H1 (cell line): ENCODE data around the gene AK2. TPM values are rescaled to one million over a fixed set of nuclear protein-coding genes. Genes with fewer than 3 reads are reported as not detected.

Experiments used
- CTCF ChIA-PET: fragments of 300-600 bp; sonication (Branson Sonifier 250); formaldehyde crosslinking; loops from one replicate; lab custom pipeline; 2021; ENCODE audit not compliant: partially characterized antibody; lab: Charles Lee
- POLR2A ChIA-PET: fragments of 300-600 bp; sonication (Branson Sonifier 250); formaldehyde crosslinking; loops from one replicate; lab custom pipeline; 2021; ENCODE audit warnings: inconsistent platforms; ENCODE audit not compliant: partially characterized antibody; lab: Charles Lee
- DNase-seq, 2 experiments: peaks; one replicate each; pipeline versions ENCODE4 v3.0.0 to v3.0.0-alpha.2; 2010 to 2022; ENCODE audit warnings: low spot score in 2 of 2, low read depth in 1 of 2, mixed read lengths in 1 of 2
- FAIRE-seq: peaks from 2 replicates; lab custom pipeline; 2011; peaks lifted over from hg19 to GRCh38; lab: Jason Lieb, UNC
- H2AFZ ChIP-seq: 2 replicates; pipeline ENCODE4 v1.8.1; 2012; ENCODE audit warnings: low read length, inconsistent platforms
- H2AK5ac ChIP-seq: 2 replicates; pipeline ENCODE4 v1.6.1; 2013; ENCODE audit warnings: low read depth, low read length
- H2BK120ac ChIP-seq: replicated peaks from 2 replicates; pipeline ENCODE3; 2013; ENCODE audit warnings: low read depth, low read length, inconsistent platforms
- H2BK12ac ChIP-seq: 2 replicates; pipeline ENCODE4 v1.6.1; 2013; ENCODE audit warnings: low read depth, low read length
- H2BK15ac ChIP-seq: 2 replicates; pipeline ENCODE4 v1.6.1; 2013; ENCODE audit warnings: low read length
- H2BK20ac ChIP-seq: 2 replicates; pipeline ENCODE4 v1.6.1; 2013; ENCODE audit warnings: low read length
- H2BK5ac ChIP-seq: 2 replicates; pipeline ENCODE4 v1.6.1; 2013; ENCODE audit warnings: low read depth, low read length
- H3K14ac ChIP-seq: 2 replicates; pipeline ENCODE4 v1.6.1; 2013; ENCODE audit warnings: inconsistent platforms; ENCODE audit not compliant: insufficient read length
- H3K18ac ChIP-seq: 2 replicates; pipeline ENCODE4 v1.6.1; 2013; ENCODE audit warnings: low read length; ENCODE audit errors: extremely low read depth
- H3K23ac ChIP-seq: 2 replicates; pipeline ENCODE4 v1.6.1; 2013; ENCODE audit warnings: inconsistent platforms; ENCODE audit not compliant: insufficient read length
- H3K23me2 ChIP-seq: 2 replicates; pipeline ENCODE4 v1.6.1; 2013; ENCODE audit warnings: low read depth, low read length
- H3K27ac ChIP-seq: 2 replicates; pipeline ENCODE4 v1.6.1; 2011; ENCODE audit warnings: low read depth, low read length, inconsistent platforms
- H3K27me3 ChIP-seq, 4 experiments: replicated peaks in 1 of 4; 1 replicate in 1 of 4; 2 replicates in 3 of 4; pipeline versions ENCODE4 v1.6.1 to v1.8.1; 2011 to 2013; ENCODE audit warnings: low read length in 3 of 4, mild to moderate bottlenecking in 3 of 4, inconsistent platforms in 2 of 4, mixed read lengths in 2 of 4, moderate library complexity in 1 of 4; ENCODE audit not compliant: control insufficient read depth in 3 of 4, insufficient read depth in 3 of 4; ENCODE audit errors: extremely low read depth in 1 of 4
- H3K36me3 ChIP-seq, 4 experiments: 2 replicates each; pipeline versions ENCODE4 v1.6.1 to v1.8.1; 2011 to 2013; ENCODE audit warnings: mild to moderate bottlenecking in 4 of 4, low read length in 3 of 4, moderate library complexity in 2 of 4, control low read depth in 1 of 4, inconsistent platforms in 1 of 4; ENCODE audit not compliant: insufficient read depth in 4 of 4, control insufficient read depth in 2 of 4
- H3K4ac ChIP-seq: replicated peaks from 2 replicates; pipeline ENCODE3; 2013; ENCODE audit warnings: low read length, low read depth, mixed read lengths, inconsistent platforms; ENCODE audit not compliant: insufficient read length
- H3K4me1 ChIP-seq, 4 experiments: replicated peaks in 1 of 4; 1 replicate in 1 of 4; 2 replicates in 3 of 4; pipeline versions ENCODE4 v1.6.1 to v1.8.1; 2011 to 2013; ENCODE audit warnings: low read length in 3 of 4, inconsistent platforms in 2 of 4, mixed read lengths in 1 of 4; ENCODE audit not compliant: insufficient read depth in 4 of 4, control insufficient read depth in 3 of 4
- H3K4me2 ChIP-seq, 2 experiments: 2 replicates each; pipeline versions ENCODE4 v1.6.1 to v1.8.1; 2011 to 2013; ENCODE audit warnings: low read depth in 2 of 2, low read length in 2 of 2, control low read depth in 1 of 2, inconsistent platforms in 1 of 2, mild to moderate bottlenecking in 1 of 2; ENCODE audit not compliant: insufficient read depth in 1 of 2
- H3K4me3 ChIP-seq, 4 experiments: fragments of 200-600, 300-600 bp in 1 of 4; sonication (generic), shearing (Covaris generic), sonication (Bioruptor Twin) in 1 of 4; 2 replicates each; pipeline versions ENCODE4 v1.5.1 to v1.8.1; 2011 to 2016; ENCODE audit warnings: low read length in 4 of 4, low read depth in 3 of 4, control low read depth in 2 of 4, inconsistent platforms in 2 of 4, mild to moderate bottlenecking in 2 of 4, mixed read lengths in 1 of 4, moderate library complexity in 1 of 4; ENCODE audit not compliant: insufficient read depth in 2 of 4; ENCODE audit errors: extremely low read depth in 1 of 4
- H3K56ac ChIP-seq: replicated peaks from 2 replicates; pipeline ENCODE3; 2013; ENCODE audit warnings: low read depth, mild to moderate bottlenecking, mixed read lengths, low read length, inconsistent platforms; ENCODE audit not compliant: insufficient read length
- H3K79me1 ChIP-seq: 2 replicates; pipeline ENCODE4 v1.6.1; 2013; ENCODE audit warnings: low read depth, low read length, control low read depth
- H3K79me2 ChIP-seq, 2 experiments: 2 replicates each; pipeline versions ENCODE4 v1.6.1 to v1.8.1; 2012 to 2013; ENCODE audit warnings: low read length in 2 of 2, mild to moderate bottlenecking in 2 of 2, inconsistent platforms in 1 of 2; ENCODE audit not compliant: insufficient read depth in 2 of 2, control insufficient read depth in 1 of 2
- H3K9ac ChIP-seq, 4 experiments: replicated peaks in 1 of 4; 1 replicate in 1 of 4; 2 replicates in 3 of 4; pipeline versions ENCODE4 v1.6.1 to v1.8.1; 2011 to 2013; ENCODE audit warnings: low read depth in 3 of 4, low read length in 3 of 4, control low read depth in 2 of 4, mild to moderate bottlenecking in 2 of 4, moderate library complexity in 2 of 4, inconsistent platforms in 1 of 4; ENCODE audit errors: extremely low read depth in 1 of 4
- H3K9me3 ChIP-seq, 2 experiments: 2 replicates each; pipeline versions ENCODE4 v1.6.1 to v1.8.1; 2012 to 2013; ENCODE audit warnings: mild to moderate bottlenecking in 2 of 2, moderate library complexity in 2 of 2, control low read depth in 1 of 2, inconsistent platforms in 1 of 2, low read depth in 1 of 2, low read length in 1 of 2, mixed read lengths in 1 of 2; ENCODE audit not compliant: insufficient read depth in 2 of 2
- H4K20me1 ChIP-seq, 2 experiments: replicated peaks in 1 of 2; 2 replicates each; pipeline versions ENCODE3 to v1.8.1; 2011 to 2013; ENCODE audit warnings: inconsistent platforms in 2 of 2, low read length in 2 of 2, mild to moderate bottlenecking in 1 of 2; ENCODE audit not compliant: insufficient read depth in 2 of 2, control insufficient read depth in 1 of 2
- H4K5ac ChIP-seq: 2 replicates; pipeline ENCODE4 v1.6.1; 2013; ENCODE audit warnings: low read length, low read depth, mixed read lengths, inconsistent platforms; ENCODE audit not compliant: insufficient read length
- H4K8ac ChIP-seq: 2 replicates; pipeline ENCODE4 v1.8.0; 2013; ENCODE audit warnings: mild to moderate bottlenecking, moderate library complexity, low read length, inconsistent platforms; ENCODE audit not compliant: insufficient read depth; ENCODE audit errors: extremely low read depth
- H4K91ac ChIP-seq: replicated peaks from 2 replicates; pipeline ENCODE3; 2013; ENCODE audit warnings: low read length, mixed read lengths, inconsistent platforms; ENCODE audit not compliant: insufficient read length
- CHD1 ChIP-seq: IDR thresholded peaks from 2 replicates; pipeline ENCODE4 v1.6.1; 2012; ENCODE audit warnings: low read depth, low read length, improper control_type of control experiment
- PHF8 ChIP-seq: fragments of 200-600 bp; sonication (generic); conservative IDR thresholded peaks from 2 replicates; pipeline ENCODE4 v1.7.1; 2012; ENCODE audit warnings: low read depth, mild to moderate bottlenecking, inconsistent platforms, low read length, moderate library complexity
- RNF2 ChIP-seq: fragments of 200-900, 300-1000 bp; sonication (generic); IDR thresholded peaks from 2 replicates; pipeline ENCODE4 v1.7.1; 2016; ENCODE audit warnings: borderline replicate concordance, low read depth, mild to moderate bottlenecking, antibody characterized with exemption, low read length; ENCODE audit not compliant: poor library complexity, severe bottlenecking; ENCODE audit errors: missing control alignments
- TEAD4 ChIP-seq: IDR thresholded peaks from 2 replicates; pipeline ENCODE4 v1.6.1; 2012; ENCODE audit warnings: low read depth, low read length, inconsistent platforms, mixed read lengths
- WGBS, 2 experiments: shearing (Covaris generic) in 1 of 2; methylation state at CpG; one replicate each; pipeline versions ENCODE4 v1.1.6 to v1.1.7; 2013 to 2015; ENCODE audit warnings: low lambda C conversion rate in 2 of 2, mixed read lengths in 2 of 2, inconsistent platforms in 1 of 2, low coverage in 1 of 2, missing lambda C conversion rate in 1 of 2; ENCODE audit not compliant: insufficient replicate concordance in 2 of 2, insufficient coverage in 1 of 2, insufficient read length in 1 of 2; ENCODE audit errors: extremely low coverage in 1 of 2, missing lambda C conversion rate in 1 of 2; 5-methylcytosine and 5-hydroxymethylcytosine counted together
- polyA plus RNA-seq, 7 experiments: library from polyadenylated mRNA; depleted of rRNA in 3 of 7; stranded (reverse) in 5 of 7; unstranded in 2 of 7; fragments of >200 nt in 5 of 7; fragments of 200-250 nt in 2 of 7; gene quantifications; 1 replicate in 5 of 7; 2 replicates in 1 of 7; 4 replicates in 1 of 7; pipeline versions ENCODE4 v1.2.1 to v1.2.3, GENCODE V29; 2011 to 2013; ENCODE audit warnings: missing spikeins in 2 of 7, mixed read lengths in 2 of 7
- total RNA-seq: library from RNA; stranded (reverse); fragmentation: NEBNext Ultra II Directional; extraction: Animal tissue kit (Norgen Biotek cat#: 25700); gene quantifications from 2 replicates; pipeline ENCODE4 v1.2.1, GENCODE V29; 2021

The AK2 gene
- total and polyA plus RNA-seq, 2 of the 8 experiments (the other 6 are each of a cell fraction or from before 2014, with no cell fraction given) = 92.3 to 137 TPM

DNA sequence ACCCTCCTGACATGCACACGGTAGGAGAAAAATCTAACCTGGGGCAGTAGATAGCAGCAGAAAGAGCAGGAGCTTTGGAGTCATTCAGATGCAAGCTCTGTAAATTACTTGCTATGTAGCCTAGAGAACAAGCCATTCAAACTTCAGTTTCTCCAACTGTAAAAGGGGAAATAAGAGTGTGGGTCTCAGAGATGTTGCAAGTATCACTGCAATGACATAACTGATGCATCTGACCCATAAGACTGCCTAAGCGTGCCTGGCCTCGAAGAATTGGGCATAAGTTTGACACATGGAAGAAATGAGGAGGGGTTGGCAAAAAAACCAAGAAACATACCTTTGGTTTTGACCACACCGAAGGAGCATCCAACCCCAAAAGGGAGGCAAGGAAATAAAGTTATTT is 5.2 kb downstream of the AK2 start:
- ChIA-PET POLR2A (interaction anchor here (0.9 to 2.8 kb wide), 3 partner anchors 10 to 22 kb away, joined by 4 to 8 read pairs (median 6); no protein-coding TSS in a partner anchor), CTCF (interaction anchor here (1.2 to 2.7 kb wide), 3 partner anchors 16 to 85 kb away, joined by 3 to 14 read pairs (median 4); no protein-coding TSS in a partner anchor)
- no peaks in the 10 kb centered on the region for H3K27me3 ChIP-seq
- H3K56ac ChIP-seq = no peak overlapping the region
- no peak overlapping the region for H3K27ac ChIP-seq
- 91% methylated on average over 4 of the region's 4 CpGs; no CpG with 5 or more reads in 1 of the 2 experiments for WGBS, 2 experiments
- no peak overlapping the region for H3K18ac ChIP-seq
- peaks cover 0 to 7% (median 0%) of the 10 kb centered on the region in 4 experiments; a peak in 5 of 8 replicates for H3K36me3 ChIP-seq
- H3K4ac ChIP-seq = no peak overlapping the region
- FAIRE-seq (no peak), DNase-seq (no peak)
- H4K91ac ChIP-seq = no peak overlapping the region
- no peak overlapping the region for H4K8ac ChIP-seq
- peaks cover 11% of the 10 kb centered on the region; the same call in 1 of the 2 replicates for H3K79me1 ChIP-seq
- no peak overlapping the region for H2AFZ ChIP-seq
- H3K9me3 ChIP-seq = no peaks in the 10 kb centered on the region
- H2BK15ac ChIP-seq = no peak overlapping the region
- no peak overlapping the region for H4K5ac ChIP-seq
- no peak overlapping the region for H2BK20ac ChIP-seq
- no peak overlapping the region for H3K23ac ChIP-seq
- no peak overlapping the region for H3K4me3 ChIP-seq
- no peak overlapping the region for H2AK5ac ChIP-seq
- peaks cover 2 to 20% of the 10 kb centered on the region in 2 experiments for H4K20me1 ChIP-seq
- H2BK12ac ChIP-seq = no peak overlapping the region
- H3K79me2 ChIP-seq = peaks cover 30 to 93% of the 10 kb centered on the region in 2 experiments
- H3K9ac ChIP-seq = no peak overlapping the region
- no peak overlapping the region for H2BK120ac ChIP-seq
- no peak overlapping the region for H2BK5ac ChIP-seq
- H3K23me2 ChIP-seq = peaks cover 3% of the 10 kb centered on the region; the same call in 1 of the 2 replicates
- no peak overlapping the region for H3K4me2 ChIP-seq
- H3K14ac ChIP-seq = no peak overlapping the region
- peaks cover 0 to 8% (median 3%) of the 10 kb centered on the region in 4 experiments; a peak in 6 of 7 replicates for H3K4me1 ChIP-seq
- no peak for TF ChIP-seq RNF2
- no peak for TF ChIP-seq TEAD4
- no peak for TF ChIP-seq PHF8
- no peak for TF ChIP-seq CHD1
